ENCODE results near the gene ARSG. TPM values are rescaled to one million over a fixed set of nuclear protein-coding genes. Genes with fewer than 3 reads are reported as not detected.

ARSG gene
- total RNA-seq, 2 experiments from 2014 or later = 9.8 to 10.8 TPM

GRCh38 chr17:68460715-68461114 is 169.4 kb downstream of the ARSG start:
- intact Hi-C loops (cut with micrococcal nuclease) = loop anchor here (1.0 to 10.0 kb wide), 8 partner anchors 104 to 656 kb away; partner anchors contain the start of gene AMZ2
- Mint-ChIP-seq H3K4me1 (ENCODE audit: low read depth) (peaks cover 63% of the 10 kb centered on the region), H3K27me3 (no peaks in the 10 kb centered on the region), H3K36me3 (no peaks in the 10 kb centered on the region), H3K27ac (peak overlapping the region; percentile 92), H3K9me3 (no peaks in the 10 kb centered on the region), H3K4me3 (peak overlapping the region; percentile 34)
- DNase-seq = peak; percentile 53
- CTCF ChIA-PET = interaction anchor here (0.8 to 5.9 kb wide), 11 partner anchors 10 to 404 kb away, joined by 3 to 38 read pairs (median 4); no protein-coding TSS in a partner anchor
- POLR2A ChIA-PET = interaction anchor here (0.9 to 6.3 kb wide), 7 partner anchors 23 to 464 kb away, joined by 3 to 64 read pairs (median 3); partner anchors contain the start of genes AMZ2 and C17orf58

- peak; percentile 40 for DNase-seq
- POLR2A ChIA-PET = interaction anchor here (0.9 to 6.3 kb wide), 7 partner anchors 23 to 464 kb away, joined by 3 to 64 read pairs (median 3); partner anchors contain the start of genes AMZ2 and C17orf58
These were observed 169.8 kb downstream of the ARSG start for GRCh38 chr17:68461122-68461539.

GRCh38 chr17:68461589-68461988 is 170.3 kb downstream of the ARSG start:
- ChIA-PET POLR2A (interaction anchor here (1.1 to 6.3 kb wide), 6 partner anchors 115 to 441 kb away, joined by 3 to 64 read pairs (median 5); partner anchors contain the start of genes AMZ2 and ARSG), CTCF (interaction anchor here (1.2 to 4.1 kb wide), 8 partner anchors 25 to 289 kb away, joined by 4 to 27 read pairs (median 12); partner anchors contain the start of genes ARSG and SLC16A6)
- DNase-seq = peak; percentile 64
- H3K4me1 Mint-ChIP-seq (ENCODE audit: low read depth) = peaks cover 58% of the 10 kb centered on the region
- H3K36me3 Mint-ChIP-seq = no peaks in the 10 kb centered on the region
- no peaks in the 10 kb centered on the region for H3K27me3 Mint-ChIP-seq
- H3K9me3 Mint-ChIP-seq = no peaks in the 10 kb centered on the region
- peak overlapping the region; percentile 14 for H3K4me3 Mint-ChIP-seq
- peak overlapping the region; percentile 92 for H3K27ac Mint-ChIP-seq
- intact Hi-C loops (cut with micrococcal nuclease) = loop anchor here (1.0 to 10.0 kb wide), 6 partner anchors 115 to 657 kb away; partner anchors contain the start of gene AMZ2

More at GRCh38 chr17:68461122-68461539, 169.8 kb downstream of the ARSG start:
- Mint-ChIP-seq H3K4me3 (peak overlapping the region; percentile 34), H3K4me1 (ENCODE audit: low read depth) (peaks cover 62% of the 10 kb centered on the region), H3K27me3 (no peaks in the 10 kb centered on the region), H3K9me3 (no peaks in the 10 kb centered on the region), H3K36me3 (no peaks in the 10 kb centered on the region), H3K27ac (peak overlapping the region; percentile 92)
- intact Hi-C loops (cut with micrococcal nuclease) = loop anchor here (1.0 to 10.0 kb wide), 6 partner anchors 114 to 656 kb away; partner anchors contain the start of gene AMZ2
- CTCF ChIA-PET = interaction anchor here (0.8 to 5.9 kb wide), 10 partner anchors 9 to 404 kb away, joined by 3 to 38 read pairs (median 4); no protein-coding TSS in a partner anchor

GRCh38 chr17:68462381-68463210 is 171.3 kb downstream of the ARSG start:
- intact Hi-C loops (cut with micrococcal nuclease) = loop anchor here (1.0 to 10.0 kb wide), 8 partner anchors 26 to 658 kb away; partner anchors contain the start of genes ARSG, PRKAR1A and SLC16A6
- peaks cover 53% of the 10 kb centered on the region for H3K4me1 Mint-ChIP-seq (ENCODE audit: low read depth)
- peak overlapping the region; percentile 92 for H3K27ac Mint-ChIP-seq
- no peaks in the 10 kb centered on the region for H3K27me3 Mint-ChIP-seq
- H3K4me3 Mint-ChIP-seq = peak overlapping the region; percentile 40
- no peaks in the 10 kb centered on the region for H3K9me3 Mint-ChIP-seq
- no peaks in the 10 kb centered on the region for H3K36me3 Mint-ChIP-seq
- POLR2A ChIA-PET = interaction anchor here (1.1 to 6.3 kb wide), 3 partner anchors 171 to 442 kb away, joined by 4 to 64 read pairs (median 6); partner anchors contain the start of genes AMZ2 and ARSG
- peak; percentile 83 for DNase-seq
- CTCF ChIA-PET = interaction anchor here (0.7 to 4.1 kb wide), 12 partner anchors 26 to 468 kb away, joined by 3 to 27 read pairs (median 4); partner anchors contain the start of genes ARSG and SLC16A6

GRCh38 chr17:68463211-68464019 is 172.1 kb downstream of the ARSG start:
- Mint-ChIP-seq H3K4me3 (peak overlapping the region; percentile 40), H3K36me3 (no peaks in the 10 kb centered on the region), H3K27me3 (no peaks in the 10 kb centered on the region), H3K27ac (peak overlapping the region; percentile 79), H3K9me3 (no peaks in the 10 kb centered on the region), H3K4me1 (ENCODE audit: low read depth) (peaks cover 45% of the 10 kb centered on the region)
- intact Hi-C loops (cut with micrococcal nuclease) = loop anchor here (1.0 to 10.0 kb wide), 8 partner anchors 27 to 659 kb away; partner anchors contain the start of genes ARSG, PRKAR1A and SLC16A6
- CTCF ChIA-PET = interaction anchor here (0.7 to 4.1 kb wide), 14 partner anchors 17 to 432 kb away, joined by 3 to 22 read pairs (median 5); partner anchors contain the start of genes ARSG and SLC16A6
- DNase-seq = no peak
- POLR2A ChIA-PET = no interaction called here

- no peak overlapping the region for H3K4me3 Mint-ChIP-seq
- peaks cover 5% of the 10 kb centered on the region for H3K4me1 Mint-ChIP-seq (ENCODE audit: low read depth)
- no peak overlapping the region for H3K27ac Mint-ChIP-seq
- DNase-seq = no peak
- intact Hi-C loops (cut with micrococcal nuclease) = loop anchor here (10.0 kb wide), 1 partner anchor 664 kb away; no protein-coding TSS in a partner anchor
- ChIA-PET POLR2A (no interaction called here), CTCF (interaction anchor here (1.1 to 3.8 kb wide), 7 partner anchors 8 to 296 kb away, joined by 3 to 20 read pairs (median 4); no protein-coding TSS in a partner anchor)
- peaks cover 5% of the 10 kb centered on the region for H3K27me3 Mint-ChIP-seq
- H3K36me3 Mint-ChIP-seq = no peaks in the 10 kb centered on the region
- no peaks in the 10 kb centered on the region for H3K9me3 Mint-ChIP-seq
These were observed 177.0 kb downstream of the ARSG start for GRCh38 chr17:68468334-68468733.

- H3K4me1 Mint-ChIP-seq (ENCODE audit: low read depth) = peaks cover 5% of the 10 kb centered on the region
- POLR2A ChIA-PET = no interaction called here
- no peak for DNase-seq
- H3K4me3 Mint-ChIP-seq = no peak overlapping the region
- H3K36me3 Mint-ChIP-seq = no peaks in the 10 kb centered on the region
- H3K9me3 Mint-ChIP-seq = no peaks in the 10 kb centered on the region
- CTCF ChIA-PET = interaction anchor here (1.5 to 3.8 kb wide), 2 partner anchors 13 to 296 kb away, joined by 5 to 20 read pairs; no protein-coding TSS in a partner anchor
- intact Hi-C loops (cut with micrococcal nuclease) = loop anchor here (10.0 kb wide), 1 partner anchor 664 kb away; no protein-coding TSS in a partner anchor
- H3K27ac Mint-ChIP-seq = no peak overlapping the region
- peaks cover 5% of the 10 kb centered on the region for H3K27me3 Mint-ChIP-seq
These were observed 177.5 kb downstream of the ARSG start for GRCh38 chr17:68468788-68469187.

Small RNA genes lying within 50 kb of the gene (microRNA-seq; reads per million reads assigned to microRNA genes)
- not detected for gene MIR635 (ENCODE audit: borderline microRNAs expressed, borderline number of aligned reads, borderline replicate concordance)

Other genes starting within 250 kb of the ARSG start
- 100 to 1,000 TPM; 134 to 146 TPM for gene AMZ2, start 43.5 kb upstream of the ARSG start, total RNA-seq
- 1 to 10 TPM; 3.5 to 3.6 TPM for gene SLC16A6, start 368 bp upstream of the ARSG start, total RNA-seq
- 10 to 100 TPM; 27.3 to 27.5 TPM for gene WIPI1, start 166.0 kb downstream of the ARSG start, total RNA-seq
- gene PRKAR1A, start 220.9 kb downstream of the ARSG start, total RNA-seq = 100 to 1,000 TPM; 221 to 229 TPM

Measured in activated CD4-positive, alpha-beta memory T cell treated with anti-CD3 and anti-CD28 coated beads for 36 hours (primary cell).